Activated T-cell treated with anti-CD3 and anti-CD28 coated beads for 24 hours (primary cell): Measurements from ENCODE around the gene LSAMP.

Source experiments
- DNase-seq: peaks from one replicate; pipeline ENCODE4 v3.0.0-alpha.2; 2020; ENCODE audit warnings: low read depth

LSAMP gene

GRCh38 chr3:116445311-116445841 lies at the start of gene LSAMP:
TSS of gene LSAMP (minus strand) at chr3:116445487.
- no peak for DNase-seq

GRCh38 chr3:116492379-116492778 lies 47.1 kb upstream of the LSAMP start:
- DNase-seq: no peak

GRCh38 chr3:116483135-116483534 lies 37.8 kb upstream of the LSAMP start:
- DNase-seq: no peak

- no peak for DNase-seq
These were observed 31.4 kb upstream of the LSAMP start for GRCh38 chr3:116476691-116477090.

- no peak for DNase-seq
These were observed 29.5 kb upstream of the LSAMP start for GRCh38 chr3:116474801-116475200.

GRCh38 chr3:116474032-116474780 lies 28.9 kb upstream of the LSAMP start:
- no peak for DNase-seq

- no peak for DNase-seq
These were observed 28.3 kb upstream of the LSAMP start for GRCh38 chr3:116473602-116474001.

- no peak for DNase-seq
These were observed 25.4 kb upstream of the LSAMP start for GRCh38 chr3:116470605-116471197.

- no peak for DNase-seq
These were observed 24.3 kb upstream of the LSAMP start for GRCh38 chr3:116469546-116469945.

- no peak for DNase-seq
These were observed 19.1 kb upstream of the LSAMP start for GRCh38 chr3:116464276-116464798.

- DNase-seq: no peak
These were observed 8.5 kb upstream of the LSAMP start for GRCh38 chr3:116453666-116454346.

- DNase-seq: no peak
These were observed 4.5 kb upstream of the LSAMP start for GRCh38 chr3:116449546-116450350.

- no peak for DNase-seq
These were observed 703 bp upstream of the LSAMP start for GRCh38 chr3:116445990-116446389.

- no peak for DNase-seq
These were observed 422 bp downstream of the LSAMP start for GRCh38 chr3:116444819-116445310.

GRCh38 chr3:116444115-116444747 lies 1.1 kb downstream of the LSAMP start:
- no peak for DNase-seq

- no peak for DNase-seq
These were observed 2.1 kb downstream of the LSAMP start for GRCh38 chr3:116443191-116443661.

- DNase-seq: no peak
These were observed 2.8 kb downstream of the LSAMP start for GRCh38 chr3:116442331-116443021.

GRCh38 chr3:116441652-116442051 lies 3.6 kb downstream of the LSAMP start:
- no peak for DNase-seq

- no peak for DNase-seq
These were observed 5.1 kb downstream of the LSAMP start for GRCh38 chr3:116440196-116440595.

GRCh38 chr3:116433552-116433951 lies 11.7 kb downstream of the LSAMP start:
- no peak for DNase-seq
